Measurements from ENCODE around the gene C12orf75.
A peak's percentile ranks its signal among the peaks of the same experiment; 100 is the strongest.

The C12orf75 gene

GRCh38 chr12:105351523-105351922 lies 21.0 kb downstream of the C12orf75 start:
- H3K4me3 ChIP-seq (ENCODE audit: extremely low read depth, insufficient read depth, low read length, poor library complexity, severe bottlenecking) = no peak overlapping the region
- H3K4me1 ChIP-seq (ENCODE audit: control insufficient read depth, insufficient read depth, low read length, poor library complexity, severe bottlenecking) = peaks cover 42% of the 10 kb centered on the region
- H3K36me3 ChIP-seq (ENCODE audit: control insufficient read depth, insufficient read depth, low read length) = peaks cover 11% of the 10 kb centered on the region
- H3K27ac ChIP-seq (ENCODE audit: low read depth, low read length, severe bottlenecking) = no peak overlapping the region
- 94 to 100% methylated on average over 1 of the region's 1 CpG for WGBS, 2 experiments (ENCODE audit: insufficient coverage in 2 of 2)
- no peaks in the 10 kb centered on the region for H3K9me3 ChIP-seq (ENCODE audit: control insufficient read depth, low read length)

GRCh38 chr12:105352052-105352451 lies 21.6 kb downstream of the C12orf75 start:
- Histone ChIP-seq H3K9me3 (ENCODE audit: control insufficient read depth, low read length) (no peaks in the 10 kb centered on the region), H3K36me3 (ENCODE audit: control insufficient read depth, insufficient read depth, low read length) (peaks cover 14% of the 10 kb centered on the region), H3K4me1 (ENCODE audit: control insufficient read depth, insufficient read depth, low read length, poor library complexity, severe bottlenecking) (peaks cover 44% of the 10 kb centered on the region), H3K27ac (ENCODE audit: low read depth, low read length, severe bottlenecking) (no peak overlapping the region), H3K4me3 (ENCODE audit: extremely low read depth, insufficient read depth, low read length, poor library complexity, severe bottlenecking) (no peak overlapping the region)
- WGBS, 2 experiments (ENCODE audit: insufficient coverage in 2 of 2) = 89 to 94% methylated on average over 3 to 4 of the region's 4 CpGs

GRCh38 chr12:105352940-105353635 lies 22.6 kb downstream of the C12orf75 start:
- Histone ChIP-seq H3K4me3 (ENCODE audit: extremely low read depth, insufficient read depth, low read length, poor library complexity, severe bottlenecking) (no peak overlapping the region), H3K9me3 (ENCODE audit: control insufficient read depth, low read length) (no peaks in the 10 kb centered on the region), H3K36me3 (ENCODE audit: control insufficient read depth, insufficient read depth, low read length) (peaks cover 21% of the 10 kb centered on the region), H3K4me1 (ENCODE audit: control insufficient read depth, insufficient read depth, low read length, poor library complexity, severe bottlenecking) (peaks cover 44% of the 10 kb centered on the region), H3K27ac (ENCODE audit: low read depth, low read length, severe bottlenecking) (no peak overlapping the region)
- 80 to 90% methylated on average over 2 to 3 of the region's 9 CpGs for WGBS, 2 experiments (ENCODE audit: insufficient coverage in 2 of 2)

GRCh38 chr12:105355752-105356151 lies 25.3 kb downstream of the C12orf75 start:
- Histone ChIP-seq H3K36me3 (ENCODE audit: control insufficient read depth, insufficient read depth, low read length) (peaks cover 21% of the 10 kb centered on the region), H3K27ac (ENCODE audit: low read depth, low read length, severe bottlenecking) (peak overlapping the region; percentile 30)

GRCh38 chr12:105357162-105357691 lies 26.7 kb downstream of the C12orf75 start:
- WGBS, 2 experiments (ENCODE audit: insufficient coverage in 2 of 2) = 90 to 94% methylated on average over 2 to 3 of the region's 6 CpGs
- H3K27ac ChIP-seq (ENCODE audit: low read depth, low read length, severe bottlenecking) = no peak overlapping the region
- H3K4me1 ChIP-seq (ENCODE audit: control insufficient read depth, insufficient read depth, low read length, poor library complexity, severe bottlenecking) = peaks cover 32% of the 10 kb centered on the region
- H3K9me3 ChIP-seq (ENCODE audit: control insufficient read depth, low read length) = no peaks in the 10 kb centered on the region
- H3K4me3 ChIP-seq (ENCODE audit: extremely low read depth, insufficient read depth, low read length, poor library complexity, severe bottlenecking) = no peak overlapping the region
- H3K36me3 ChIP-seq (ENCODE audit: control insufficient read depth, insufficient read depth, low read length) = peaks cover 32% of the 10 kb centered on the region

More at GRCh38 chr12:105355752-105356151, 25.3 kb downstream of the C12orf75 start:
- no peak overlapping the region for H3K4me3 ChIP-seq (ENCODE audit: extremely low read depth, insufficient read depth, low read length, poor library complexity, severe bottlenecking)
- H3K4me1 ChIP-seq (ENCODE audit: control insufficient read depth, insufficient read depth, low read length, poor library complexity, severe bottlenecking) = peaks cover 40% of the 10 kb centered on the region
- H3K9me3 ChIP-seq (ENCODE audit: control insufficient read depth, low read length) = no peaks in the 10 kb centered on the region

- Histone ChIP-seq H3K36me3 (ENCODE audit: control insufficient read depth, insufficient read depth, low read length) (peaks cover 34% of the 10 kb centered on the region), H3K4me3 (ENCODE audit: extremely low read depth, insufficient read depth, low read length, poor library complexity, severe bottlenecking) (no peak overlapping the region), H3K9me3 (ENCODE audit: control insufficient read depth, low read length) (no peaks in the 10 kb centered on the region), H3K4me1 (ENCODE audit: control insufficient read depth, insufficient read depth, low read length, poor library complexity, severe bottlenecking) (peaks cover 21% of the 10 kb centered on the region), H3K27ac (ENCODE audit: low read depth, low read length, severe bottlenecking) (no peak overlapping the region)
- 93 to 95% methylated on average over 3 of the region's 7 CpGs for WGBS, 2 experiments (ENCODE audit: insufficient coverage in 2 of 2)
Observed at GRCh38 chr12:105358789-105359188, 28.3 kb downstream of the C12orf75 start.

- no peak overlapping the region for H3K4me3 ChIP-seq (ENCODE audit: extremely low read depth, insufficient read depth, low read length, poor library complexity, severe bottlenecking)
- WGBS, 2 experiments (ENCODE audit: insufficient coverage in 2 of 2) = 67% methylated on average over 1 of the region's 1 CpG; no CpG with 5 or more reads in 1 of the 2 experiments
- no peak overlapping the region for H3K27ac ChIP-seq (ENCODE audit: low read depth, low read length, severe bottlenecking)
- peaks cover 17% of the 10 kb centered on the region for H3K4me1 ChIP-seq (ENCODE audit: control insufficient read depth, insufficient read depth, low read length, poor library complexity, severe bottlenecking)
- H3K36me3 ChIP-seq (ENCODE audit: control insufficient read depth, insufficient read depth, low read length) = peaks cover 39% of the 10 kb centered on the region
- no peaks in the 10 kb centered on the region for H3K9me3 ChIP-seq (ENCODE audit: control insufficient read depth, low read length)
Observed at GRCh38 chr12:105359856-105360255, 29.4 kb downstream of the C12orf75 start.

- no peaks in the 10 kb centered on the region for H3K4me1 ChIP-seq (ENCODE audit: control insufficient read depth, insufficient read depth, low read length, poor library complexity, severe bottlenecking)
- no peaks in the 10 kb centered on the region for H3K9me3 ChIP-seq (ENCODE audit: control insufficient read depth, low read length)
- peaks cover 53% of the 10 kb centered on the region for H3K36me3 ChIP-seq (ENCODE audit: control insufficient read depth, insufficient read depth, low read length)
- WGBS, 2 experiments (ENCODE audit: insufficient coverage in 2 of 2) = 100% methylated on average over 1 of the region's 3 CpGs; no CpG with 5 or more reads in 1 of the 2 experiments
- no peak overlapping the region for H3K4me3 ChIP-seq (ENCODE audit: extremely low read depth, insufficient read depth, low read length, poor library complexity, severe bottlenecking)
- no peak overlapping the region for H3K27ac ChIP-seq (ENCODE audit: low read depth, low read length, severe bottlenecking)
Observed at GRCh38 chr12:105363890-105364289, 33.4 kb downstream of the C12orf75 start.

GRCh38 chr12:105365231-105365630 lies 34.7 kb downstream of the C12orf75 start:
- 93 to 97% methylated on average over 2 to 3 of the region's 3 CpGs for WGBS, 2 experiments (ENCODE audit: insufficient coverage in 2 of 2)
- Histone ChIP-seq H3K4me3 (ENCODE audit: extremely low read depth, insufficient read depth, low read length, poor library complexity, severe bottlenecking) (no peak overlapping the region), H3K4me1 (ENCODE audit: control insufficient read depth, insufficient read depth, low read length, poor library complexity, severe bottlenecking) (no peaks in the 10 kb centered on the region), H3K9me3 (ENCODE audit: control insufficient read depth, low read length) (no peaks in the 10 kb centered on the region), H3K36me3 (ENCODE audit: control insufficient read depth, insufficient read depth, low read length) (peaks cover 55% of the 10 kb centered on the region), H3K27ac (ENCODE audit: low read depth, low read length, severe bottlenecking) (no peak overlapping the region)

- Histone ChIP-seq H3K4me1 (ENCODE audit: control insufficient read depth, insufficient read depth, low read length, poor library complexity, severe bottlenecking) (no peaks in the 10 kb centered on the region), H3K36me3 (ENCODE audit: control insufficient read depth, insufficient read depth, low read length) (peaks cover 61% of the 10 kb centered on the region), H3K27ac (ENCODE audit: low read depth, low read length, severe bottlenecking) (no peak overlapping the region), H3K4me3 (ENCODE audit: extremely low read depth, insufficient read depth, low read length, poor library complexity, severe bottlenecking) (no peak overlapping the region), H3K9me3 (ENCODE audit: control insufficient read depth, low read length) (no peaks in the 10 kb centered on the region)
- 50 to 86% methylated on average over 1 to 2 of the region's 6 CpGs for WGBS, 2 experiments (ENCODE audit: insufficient coverage in 2 of 2)
Observed at GRCh38 chr12:105368047-105368646, 37.7 kb downstream of the C12orf75 start.

- H3K36me3 ChIP-seq (ENCODE audit: control insufficient read depth, insufficient read depth, low read length) = peaks cover 66% of the 10 kb centered on the region
- H3K27ac ChIP-seq (ENCODE audit: low read depth, low read length, severe bottlenecking) = no peak overlapping the region
- no peaks in the 10 kb centered on the region for H3K4me1 ChIP-seq (ENCODE audit: control insufficient read depth, insufficient read depth, low read length, poor library complexity, severe bottlenecking)
- H3K4me3 ChIP-seq (ENCODE audit: extremely low read depth, insufficient read depth, low read length, poor library complexity, severe bottlenecking) = no peak overlapping the region
- H3K9me3 ChIP-seq (ENCODE audit: control insufficient read depth, low read length) = no peaks in the 10 kb centered on the region
- 59 to 94% methylated on average over 2 to 3 of the region's 3 CpGs for WGBS, 2 experiments (ENCODE audit: insufficient coverage in 2 of 2)
Observed at GRCh38 chr12:105369014-105369413, 38.5 kb downstream of the C12orf75 start.

Measured in mesodermal cell (in vitro differentiated cells).